Stomach (tissue), 9 donors: Measurements from ENCODE around the gene C2CD4C. TPM values are rescaled to one million over a fixed set of nuclear protein-coding genes. Genes with fewer than 3 reads are reported as not detected.

Source experiments
- DNase-seq, 2 donors: peaks; one replicate each; pipeline versions ENCODE4 v3.0.0 to v3.0.0-alpha.2; 2013 to 2019
- H3K27ac ChIP-seq, 5 donors: fragments of 200-600 bp in 4 of 5; sonication (generic) in 4 of 5; one replicate each; pipeline ENCODE4 v1.5.1; 2013 to 2019; ENCODE audit warnings: mild to moderate bottlenecking in 1 of 5, moderate library complexity in 1 of 5
- H3K27me3 ChIP-seq, 3 donors: fragments of 200-600 bp; sonication (generic); one replicate each; pipeline ENCODE4 v1.5.1; 2017 to 2019; ENCODE audit warnings: mixed run types in 1 of 3
- H3K36me3 ChIP-seq, 4 donors: fragments of 200-600 bp; sonication (generic); 1 replicate in 3 of 4; 2 replicates in 1 of 4; pipeline ENCODE4 v1.5.1; 2016 to 2019
- H3K4me1 ChIP-seq, 4 donors: fragments of 200-600 bp; sonication (generic); one replicate each; pipeline ENCODE4 v1.5.1; 2016 to 2019
- H3K4me3 ChIP-seq, 4 donors: fragments of 200-600 bp; sonication (generic) in 3 of 4; one replicate each; pipeline ENCODE4 v1.5.1; 2016 to 2019; ENCODE audit warnings: mild to moderate bottlenecking in 1 of 4
- H3K9me3 ChIP-seq, 4 donors: fragments of 200-600 bp; sonication (generic); one replicate each; pipeline ENCODE4 v1.5.1; 2016 to 2019
- EP300 ChIP-seq: sonication (generic); formaldehyde crosslinking; IDR thresholded peaks from one replicate; pipeline ENCODE4 v1.6.1; 2017; ENCODE audit warnings: antibody characterized with exemption
- POLR2A ChIP-seq, 4 donors: fragments of 450-650 bp; IDR thresholded peaks; one replicate each; pipeline ENCODE4 v1.6.1; 2016; ENCODE audit warnings: antibody characterized with exemption in 4 of 4, control low read depth in 2 of 4, mild to moderate bottlenecking in 1 of 4, moderate library complexity in 1 of 4
- POLR2AphosphoS5 ChIP-seq, 3 donors: sonication (generic); formaldehyde crosslinking; IDR thresholded peaks; one replicate each; pipeline ENCODE4 v1.6.1; 2016; ENCODE audit warnings: antibody characterized with exemption in 3 of 3
- WGBS, 5 donors: extraction: QIAGEN DNeasy Blood & Tissue Kit in 3 of 5; methylation state at CpG; one replicate each; pipeline versions ENCODE4 v1.1.5 to v1.1.7; 2013 to 2018; 5-methylcytosine and 5-hydroxymethylcytosine counted together
- intact Hi-C: fragments of 100-400 bp; cut with DNase I; formaldehyde crosslinking; loops from one replicate; pipeline ENCODE4 v1.15.1; 2023; ENCODE audit warnings: low total_unique reads
- polyA plus RNA-seq, 3 donors: library from polyadenylated mRNA; stranded (reverse); fragments of 200-250 nt; gene quantifications; one replicate each; pipeline ENCODE4 v1.2.3, GENCODE V29; 2013
- total RNA-seq, 5 donors: library from RNA; depleted of rRNA; stranded (reverse); fragments of >200 nt; gene quantifications; one replicate each; pipeline versions ENCODE4 v1.1.0 to v1.2.3, GENCODE V29; 2014 to 2016
- TF ChIP-seq, protein P1 (sequence below), 7 experiments: fragments of 450-650 bp in 4 of 7; fragments of 200-600 bp in 3 of 7; sonication (generic) in 3 of 7; IDR thresholded peaks; one replicate each; pipeline ENCODE4 v1.5.1; 2016 to 2019; ENCODE audit warnings: antibody characterized with exemption in 7 of 7, control low read depth in 2 of 7, mild to moderate bottlenecking in 1 of 7
- donor health status: healthy with polysubstance abuse.
- donor health status: Bipolar disorder and iron deficiency.
- donor health status: healthy.

Gene C2CD4C
- total and polyA plus RNA-seq, 8 donors, result 0.31 to 9.3 (median 0.61) TPM; not detected in 3

DNA sequence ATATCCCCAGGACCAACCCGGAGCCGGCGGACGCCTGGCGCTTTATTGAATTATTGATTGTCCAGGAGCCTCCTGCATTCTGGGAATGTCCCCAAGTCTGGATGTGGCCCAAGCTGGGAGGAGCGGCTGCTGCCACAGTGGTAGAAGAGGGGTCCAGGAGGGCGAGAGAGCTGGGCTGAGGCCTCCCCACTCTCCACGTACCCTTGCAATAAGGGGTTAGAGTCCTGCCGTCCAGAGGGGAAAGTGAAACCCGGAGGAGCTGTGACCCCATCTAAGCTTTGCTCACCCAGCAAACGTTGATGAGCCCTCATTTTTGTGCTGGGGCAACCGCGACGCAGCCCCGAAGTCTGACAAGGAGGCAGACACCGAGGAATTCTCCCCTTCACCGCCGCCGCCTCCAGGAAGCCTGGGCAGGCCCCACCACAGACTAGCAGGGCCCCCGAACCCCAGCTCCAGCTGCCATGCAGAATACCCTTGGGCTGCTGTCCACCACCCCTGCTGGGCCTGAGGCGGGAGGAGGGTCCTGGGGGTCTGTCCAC lies 1.4 kb upstream of the C2CD4C start:
- H3K9me3 ChIP-seq, result no peaks in the 10 kb centered on the region
- H3K27ac ChIP-seq, result no peak overlapping the region
- H3K4me1 ChIP-seq, result peaks cover 18 to 30% (median 27%) of the 10 kb centered on the region in 4 donors
- intact Hi-C loops, result no loop called here
- WGBS, 5 donors, result 18 to 45% (median 43%) methylated on average over 15 to 21 of the region's 21 CpGs
- H3K4me3 ChIP-seq, result peak overlapping the region in 1 of 4 donors; percentile 57
- TF ChIP-seq POLR2AphosphoS5 (IDR thresholded peaks at IDR 0.05) (no peak), POLR2A (IDR thresholded peaks at IDR 0.05) (no peak), EP300 (no peak)
- TF ChIP-seq, protein P1, sequence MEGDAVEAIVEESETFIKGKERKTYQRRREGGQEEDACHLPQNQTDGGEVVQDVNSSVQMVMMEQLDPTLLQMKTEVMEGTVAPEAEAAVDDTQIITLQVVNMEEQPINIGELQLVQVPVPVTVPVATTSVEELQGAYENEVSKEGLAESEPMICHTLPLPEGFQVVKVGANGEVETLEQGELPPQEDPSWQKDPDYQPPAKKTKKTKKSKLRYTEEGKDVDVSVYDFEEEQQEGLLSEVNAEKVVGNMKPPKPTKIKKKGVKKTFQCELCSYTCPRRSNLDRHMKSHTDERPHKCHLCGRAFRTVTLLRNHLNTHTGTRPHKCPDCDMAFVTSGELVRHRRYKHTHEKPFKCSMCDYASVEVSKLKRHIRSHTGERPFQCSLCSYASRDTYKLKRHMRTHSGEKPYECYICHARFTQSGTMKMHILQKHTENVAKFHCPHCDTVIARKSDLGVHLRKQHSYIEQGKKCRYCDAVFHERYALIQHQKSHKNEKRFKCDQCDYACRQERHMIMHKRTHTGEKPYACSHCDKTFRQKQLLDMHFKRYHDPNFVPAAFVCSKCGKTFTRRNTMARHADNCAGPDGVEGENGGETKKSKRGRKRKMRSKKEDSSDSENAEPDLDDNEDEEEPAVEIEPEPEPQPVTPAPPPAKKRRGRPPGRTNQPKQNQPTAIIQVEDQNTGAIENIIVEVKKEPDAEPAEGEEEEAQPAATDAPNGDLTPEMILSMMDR (IDR thresholded peaks at IDR 0.05), result no peak
- H3K36me3 ChIP-seq, result no peaks in the 10 kb centered on the region
- peaks cover 5 to 89% (median 58%) of the 10 kb centered on the region in 3 donors for H3K27me3 ChIP-seq
- DNase-seq, result no peak

- no peaks in the 10 kb centered on the region for H3K36me3 ChIP-seq
- peak overlapping the region; percentile 44 to 57 (median 51) for H3K4me3 ChIP-seq
- TF ChIP-seq EP300, result no peak
- no peak for TF ChIP-seq POLR2A (IDR thresholded peaks at IDR 0.05)
- TF ChIP-seq, protein P1 (IDR thresholded peaks at IDR 0.05), result no peak
- no peak for TF ChIP-seq POLR2AphosphoS5 (IDR thresholded peaks at IDR 0.05)
- intact Hi-C loops, result no loop called here
- no peaks in the 10 kb centered on the region for H3K9me3 ChIP-seq
- 2 to 6% (median 3%) methylated on average over 20 to 23 of the region's 23 CpGs for WGBS, 5 donors
- peaks cover 5 to 95% (median 62%) of the 10 kb centered on the region in 3 donors for H3K27me3 ChIP-seq
- DNase-seq, result peak in 1 of 2 donors; percentile 48
- H3K4me1 ChIP-seq, result peaks cover 18 to 33% (median 29%) of the 10 kb centered on the region in 4 donors
- H3K27ac ChIP-seq, result no peak overlapping the region
Observed at GRCh38 chr19:409516-410242, 732 bp upstream of the C2CD4C start.

GRCh38 chr19:408441-408901 lies 476 bp downstream of the C2CD4C start:
- peak in 1 of 2 donors; percentile 57 for DNase-seq
- TF ChIP-seq, protein P1 (IDR thresholded peaks at IDR 0.05), result no peak
- TF ChIP-seq POLR2AphosphoS5 (IDR thresholded peaks at IDR 0.05) (no peak), EP300 (no peak), POLR2A (IDR thresholded peaks at IDR 0.05) (no peak)
- no peak overlapping the region for H3K27ac ChIP-seq
- intact Hi-C loops, result no loop called here
- H3K9me3 ChIP-seq, result no peaks in the 10 kb centered on the region
- WGBS, 5 donors, result 0 to 3% (median 2%) methylated on average over 1 to 30 of the region's 30 CpGs; no CpG with 5 or more reads in 1 of the 5 donors
- peaks cover 18 to 33% (median 29%) of the 10 kb centered on the region in 4 donors for H3K4me1 ChIP-seq
- peak overlapping the region; percentile 44 to 57 (median 51) for H3K4me3 ChIP-seq
- H3K27me3 ChIP-seq, result peaks cover 5 to 91% (median 65%) of the 10 kb centered on the region in 3 donors
- no peaks in the 10 kb centered on the region for H3K36me3 ChIP-seq

DNA sequence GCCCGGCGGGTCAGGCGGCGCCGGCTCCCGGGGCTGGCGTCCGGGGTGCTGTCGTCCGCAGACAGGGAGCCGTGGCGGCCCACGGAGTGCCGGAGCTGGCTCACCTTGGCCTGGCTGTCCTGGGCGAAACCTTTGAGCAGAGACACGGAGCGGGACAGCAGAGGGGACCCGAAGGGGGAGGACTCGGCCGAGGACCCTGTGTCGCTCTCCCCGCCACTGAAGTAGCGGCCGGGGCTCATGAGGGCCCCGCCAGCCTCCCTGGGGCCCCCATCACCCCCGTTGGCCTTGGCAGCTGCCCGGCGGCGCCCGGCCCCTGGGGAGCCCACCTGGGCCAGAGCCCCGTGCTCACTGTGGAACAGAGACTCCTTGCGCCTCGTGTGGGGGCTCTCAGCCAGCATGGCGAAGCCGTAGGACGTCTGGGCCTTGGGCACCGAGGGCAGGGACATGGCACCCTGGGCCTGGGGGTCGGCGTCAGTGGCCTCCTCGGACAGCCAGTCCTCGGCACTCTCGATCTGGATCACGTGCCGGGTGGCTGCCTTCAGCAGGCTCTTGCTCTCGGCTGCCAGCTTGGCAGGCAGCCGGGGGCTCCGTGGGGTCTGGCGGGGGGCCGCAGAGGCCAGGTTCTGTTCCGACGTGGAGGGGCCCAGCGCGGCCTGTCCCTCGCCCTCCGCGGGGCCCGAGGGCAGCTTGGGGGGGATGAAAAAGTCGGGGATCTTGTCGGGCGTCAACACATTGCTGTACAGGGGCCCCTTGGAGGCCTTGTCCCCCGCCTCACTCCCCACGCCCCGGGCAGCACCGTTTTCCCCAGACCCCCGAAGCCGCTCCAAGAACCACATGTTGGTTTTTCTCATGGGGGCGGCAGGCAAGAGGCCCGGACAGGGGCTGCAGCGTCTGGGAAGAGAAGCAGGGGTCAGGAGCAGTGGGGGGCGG lies 1.2 kb downstream of the C2CD4C start:
- peak overlapping the region in 3 of 4 donors; percentile 44 to 57 (median 54) for H3K4me3 ChIP-seq

More for the DNA sequence above, 1.2 kb downstream of the C2CD4C start:
- TF ChIP-seq, protein P1 (IDR thresholded peaks at IDR 0.05), result no peak
- TF ChIP-seq EP300, result no peak
- TF ChIP-seq POLR2A (IDR thresholded peaks at IDR 0.05), result no peak
- TF ChIP-seq POLR2AphosphoS5 (IDR thresholded peaks at IDR 0.05), result no peak
- no peak for DNase-seq
- WGBS, 5 donors, result 69 to 81% (median 77%) methylated on average over 33 to 70 of the region's 70 CpGs
- no peaks in the 10 kb centered on the region for H3K36me3 ChIP-seq
- peaks cover 5 to 91% (median 72%) of the 10 kb centered on the region in 3 donors for H3K27me3 ChIP-seq
- intact Hi-C loops, result no loop called here
- no peaks in the 10 kb centered on the region for H3K9me3 ChIP-seq
- H3K27ac ChIP-seq, result no peak overlapping the region
- H3K4me1 ChIP-seq, result peaks cover 18 to 33% (median 29%) of the 10 kb centered on the region in 4 donors
